Measurements from ENCODE around the gene ITGAD.
"Not testable (repeated sequence)": the region's sequence is repeated elsewhere in the genome, so short reads cannot be mapped to it uniquely, and the experiment has no call there.

ITGAD gene

GRCh38 chr16:31407406-31407805, 14.3 kb downstream of the ITGAD start:
- no peak for DNase-seq

DNA sequence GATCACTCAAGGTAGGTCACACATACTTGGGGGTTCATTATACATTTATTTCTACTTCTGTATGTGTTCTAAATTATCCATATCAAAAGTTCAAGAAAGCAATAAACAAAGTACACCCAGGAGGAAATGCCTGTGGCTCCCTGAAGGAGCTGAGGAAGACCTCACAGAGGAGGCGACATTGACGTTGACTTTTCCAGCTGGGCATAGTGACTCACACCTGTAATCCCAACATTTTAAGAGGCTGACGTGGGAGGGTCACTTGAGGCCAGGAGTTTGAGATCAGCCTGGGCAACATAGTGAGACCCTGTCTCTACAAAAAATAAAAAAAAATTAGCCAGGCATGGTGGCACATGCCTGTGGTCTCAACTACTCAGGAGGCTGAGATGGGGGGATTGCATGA, 16.3 kb downstream of the ITGAD start:
- no peak for DNase-seq

DNA sequence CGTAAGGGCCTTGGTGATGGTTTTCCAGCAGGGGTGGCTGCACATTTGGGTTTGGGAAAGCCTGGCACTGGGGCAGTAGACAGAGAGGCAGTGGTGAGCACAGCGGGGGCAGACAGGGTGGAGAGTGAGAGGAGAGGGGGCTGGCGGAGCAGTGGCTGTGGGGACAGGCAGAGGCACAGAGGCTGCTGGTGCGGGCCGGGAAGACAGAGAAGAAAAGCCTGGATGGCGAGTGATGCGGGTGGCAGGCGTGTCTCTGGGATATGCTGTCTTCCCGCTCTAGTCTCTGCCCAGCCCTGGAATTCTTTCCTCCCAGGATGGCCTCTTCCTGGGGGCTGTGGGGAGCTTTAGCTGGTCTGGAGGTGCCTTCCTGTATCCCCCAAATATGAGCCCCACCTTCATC, 16.9 kb downstream of the ITGAD start:
- DNase-seq = no peak

- DNase-seq = no peak
Measured at GRCh38 chr16:31411024-31411844, 18.1 kb downstream of the ITGAD start.

GRCh38 chr16:31412750-31413149, 19.6 kb downstream of the ITGAD start:
- no peak for DNase-seq

DNA sequence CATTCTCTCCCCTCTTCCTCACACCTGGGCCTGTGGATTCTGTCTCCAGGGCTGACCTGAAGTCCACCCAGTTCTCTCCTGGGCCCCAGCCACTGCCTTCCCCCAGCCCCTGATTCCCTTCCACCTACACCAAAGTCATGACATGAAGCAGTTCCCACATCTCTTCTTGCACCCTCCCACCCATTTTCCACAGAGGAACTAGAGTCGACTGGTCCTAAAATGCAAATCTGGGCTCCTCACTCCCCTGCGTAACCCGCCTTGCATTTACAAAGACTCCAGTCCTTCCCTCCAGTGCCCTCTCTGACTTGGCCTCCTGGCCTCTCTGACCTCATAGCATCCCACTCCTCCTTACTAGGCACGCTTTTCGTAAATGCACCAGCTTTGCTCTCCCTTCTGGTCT, 20.2 kb downstream of the ITGAD start:
- no peak for DNase-seq

DNA sequence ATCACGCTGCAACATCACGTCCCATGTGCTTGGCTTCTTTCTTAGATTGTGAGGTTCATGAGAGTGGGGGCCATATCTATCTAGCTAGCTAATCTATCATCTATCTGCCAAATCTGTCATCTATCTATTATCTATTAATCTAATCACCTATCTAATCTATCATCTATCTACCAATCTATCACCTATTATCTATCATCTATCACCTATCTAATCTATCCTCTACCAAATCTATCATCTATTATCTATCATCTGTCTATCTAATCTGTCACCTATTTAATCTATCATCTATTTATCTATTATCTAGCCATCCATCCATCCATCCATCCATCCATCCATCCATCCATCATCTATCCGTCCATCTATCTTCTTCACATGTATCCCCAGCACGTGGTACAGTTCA, 20.8 kb downstream of the ITGAD start:
- no peak for DNase-seq

- no peak for DNase-seq
Measured at GRCh38 chr16:31414706-31415105, 21.6 kb downstream of the ITGAD start.

DNA sequence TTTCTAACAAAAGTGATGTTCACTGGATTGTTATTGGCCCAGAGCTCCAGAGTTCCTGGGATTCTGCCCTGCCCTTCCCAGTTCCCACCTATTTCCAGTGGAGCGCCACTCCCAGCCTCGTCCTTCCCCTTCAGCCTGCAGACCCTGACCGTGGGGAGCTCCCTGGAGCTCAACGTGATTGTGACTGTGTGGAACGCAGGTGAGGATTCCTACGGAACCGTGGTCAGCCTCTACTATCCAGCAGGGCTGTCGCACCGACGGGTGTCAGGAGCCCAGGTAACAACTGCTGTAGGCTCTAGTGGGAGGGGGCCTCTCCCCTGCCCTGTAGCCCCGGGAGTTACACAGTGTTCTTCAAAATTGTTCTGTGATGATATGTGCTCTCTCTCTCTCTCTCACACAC, 23.2 kb downstream of the ITGAD start:
- DNase-seq = no peak

GRCh38 chr16:31417036-31417435, 23.9 kb downstream of the ITGAD start:
- not testable (repeated sequence) for DNase-seq

- no peak for DNase-seq
Measured at GRCh38 chr16:31417916-31418315, 24.8 kb downstream of the ITGAD start.

GRCh38 chr16:31420037-31420436, 26.9 kb downstream of the ITGAD start:
- no peak for DNase-seq

- DNase-seq = no peak
Measured at GRCh38 chr16:31421587-31421986, 28.5 kb downstream of the ITGAD start.

DNA sequence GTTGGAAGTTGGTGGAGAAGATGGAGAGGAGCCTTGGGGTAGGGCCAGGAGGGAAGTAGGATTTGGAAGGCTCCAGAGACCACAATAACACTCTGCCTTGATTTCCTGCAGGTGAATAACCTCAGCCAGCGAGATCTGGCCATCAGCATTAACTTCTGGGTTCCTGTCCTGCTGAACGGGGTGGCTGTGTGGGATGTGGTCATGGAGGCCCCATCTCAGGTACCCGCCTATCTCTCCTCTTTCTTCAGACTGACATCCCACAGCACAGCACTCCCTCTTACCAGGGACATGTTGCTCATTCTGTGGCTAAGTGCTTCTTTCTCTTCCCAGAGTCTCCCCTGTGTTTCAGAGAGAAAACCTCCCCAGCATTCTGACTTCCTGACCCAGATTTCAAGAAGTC, 30.1 kb downstream of the ITGAD start:
- DNase-seq = no peak

DNA sequence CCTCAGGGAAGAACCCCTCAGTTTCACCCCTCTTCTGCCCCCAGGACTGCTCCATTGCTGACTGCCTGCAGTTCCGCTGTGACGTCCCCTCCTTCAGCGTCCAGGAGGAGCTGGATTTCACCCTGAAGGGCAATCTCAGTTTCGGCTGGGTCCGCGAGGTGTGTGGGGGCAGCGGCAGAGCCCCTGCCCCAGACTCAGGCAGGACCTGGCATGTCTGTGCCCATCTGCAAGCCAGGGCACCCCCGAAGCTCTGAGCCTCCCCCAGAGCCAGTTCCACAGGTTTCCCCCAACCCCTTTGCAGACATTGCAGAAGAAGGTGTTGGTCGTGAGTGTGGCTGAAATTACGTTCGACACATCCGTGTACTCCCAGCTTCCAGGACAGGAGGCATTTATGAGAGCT, 30.7 kb downstream of the ITGAD start:
- DNase-seq = no peak

DNA sequence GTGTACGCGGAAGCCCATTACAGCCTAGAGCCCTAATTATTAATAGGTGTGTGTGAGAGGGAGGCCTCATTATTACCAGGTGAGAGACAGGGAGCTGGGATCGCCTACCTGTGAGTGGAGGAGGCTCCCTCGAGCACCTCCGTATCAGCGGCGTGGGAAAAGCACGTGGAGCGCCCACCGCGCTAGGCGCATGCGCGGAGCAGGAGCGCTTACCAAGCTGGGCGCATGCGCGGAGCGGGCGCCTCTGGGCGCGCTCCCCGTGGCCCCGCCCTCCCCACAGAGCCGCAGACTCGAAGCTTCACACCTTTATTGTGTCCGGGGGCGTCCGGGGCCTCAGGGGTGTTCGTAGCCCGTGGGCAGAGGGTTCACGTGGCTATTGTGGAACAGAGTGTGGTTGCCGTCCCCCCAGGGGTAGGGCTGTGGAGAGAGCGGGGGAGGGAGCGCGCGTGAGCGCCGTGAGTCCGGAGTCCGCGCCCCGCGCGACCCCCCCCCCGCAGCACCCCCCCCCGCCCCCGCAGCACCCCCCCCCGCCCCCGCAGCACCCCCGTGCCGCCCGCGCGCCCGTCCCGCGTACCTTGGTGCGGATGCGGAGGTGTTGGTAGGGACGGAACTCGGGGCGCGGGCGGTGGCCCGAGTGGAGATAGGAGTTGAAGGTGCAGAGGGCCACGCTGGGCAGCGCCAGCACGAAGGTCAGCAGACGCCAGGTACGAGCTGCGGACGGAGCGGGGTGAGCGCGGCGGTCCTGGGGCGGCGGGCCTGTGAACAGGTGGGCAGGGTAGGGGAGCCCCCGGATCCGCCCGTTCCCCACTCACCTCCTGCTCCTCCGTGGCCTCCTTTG, 34.5 kb downstream of the ITGAD start:
- DNase-seq = peak; percentile 49 to 59

DNA sequence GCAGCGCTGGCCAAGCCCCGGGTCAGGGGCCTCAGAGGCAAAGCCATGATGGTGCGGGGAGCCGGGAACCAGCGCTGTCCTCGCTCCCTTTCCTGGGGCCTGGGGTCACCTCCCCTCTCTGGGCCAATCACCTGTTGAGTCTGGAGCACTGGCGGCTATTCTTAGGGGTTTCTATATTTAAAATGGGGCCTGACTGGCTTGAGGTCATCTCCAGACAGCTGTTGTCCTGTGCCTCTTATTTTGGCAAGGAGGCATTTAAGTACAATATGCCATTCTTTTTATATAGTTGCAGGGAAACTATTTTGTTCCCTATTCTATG, 35.1 kb downstream of the ITGAD start, which contains the start of gene COX6A2:
COX6A2 (minus strand) TSS at position 82 of the 319 bp plus-strand sequence; CDS start at position 47, 35 bp downstream.
- no peak for DNase-seq

DNA sequence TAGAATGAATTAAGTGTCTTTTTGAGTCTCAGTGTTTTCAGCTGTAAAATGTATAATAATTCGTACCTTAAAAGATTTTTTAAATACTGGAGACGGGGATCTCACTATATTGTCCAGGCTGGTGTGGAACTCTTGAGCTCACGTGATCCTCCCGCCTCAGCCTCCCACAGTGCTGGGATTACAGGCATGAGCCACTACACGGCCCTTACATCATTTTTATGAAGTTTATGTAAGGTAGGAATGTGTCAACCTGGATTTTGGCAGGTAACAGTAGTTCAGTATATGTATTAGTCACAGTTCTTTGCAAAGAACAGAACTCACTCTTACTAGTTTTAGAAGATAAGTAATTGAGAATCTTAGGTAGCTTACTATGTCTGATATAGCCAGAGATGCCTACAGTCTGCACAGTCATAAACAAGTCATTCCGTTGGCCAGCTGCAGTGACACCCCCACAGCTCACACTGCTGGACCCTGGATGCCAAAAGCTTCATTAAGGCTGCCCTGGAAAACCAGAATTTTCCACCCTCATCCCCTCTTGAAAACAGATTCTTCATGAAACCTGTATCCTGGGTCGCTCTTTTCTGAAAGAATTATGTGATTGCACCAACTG, 35.6 kb downstream of the ITGAD start:
- no peak for DNase-seq

GRCh38 chr16:31429314-31429713, 36.2 kb downstream of the ITGAD start:
- no peak for DNase-seq

- no peak for DNase-seq
Measured at GRCh38 chr16:31429796-31430195, 36.7 kb downstream of the ITGAD start.

GRCh38 chr16:31430380-31431052, 37.4 kb downstream of the ITGAD start:
- no peak for DNase-seq

DNA sequence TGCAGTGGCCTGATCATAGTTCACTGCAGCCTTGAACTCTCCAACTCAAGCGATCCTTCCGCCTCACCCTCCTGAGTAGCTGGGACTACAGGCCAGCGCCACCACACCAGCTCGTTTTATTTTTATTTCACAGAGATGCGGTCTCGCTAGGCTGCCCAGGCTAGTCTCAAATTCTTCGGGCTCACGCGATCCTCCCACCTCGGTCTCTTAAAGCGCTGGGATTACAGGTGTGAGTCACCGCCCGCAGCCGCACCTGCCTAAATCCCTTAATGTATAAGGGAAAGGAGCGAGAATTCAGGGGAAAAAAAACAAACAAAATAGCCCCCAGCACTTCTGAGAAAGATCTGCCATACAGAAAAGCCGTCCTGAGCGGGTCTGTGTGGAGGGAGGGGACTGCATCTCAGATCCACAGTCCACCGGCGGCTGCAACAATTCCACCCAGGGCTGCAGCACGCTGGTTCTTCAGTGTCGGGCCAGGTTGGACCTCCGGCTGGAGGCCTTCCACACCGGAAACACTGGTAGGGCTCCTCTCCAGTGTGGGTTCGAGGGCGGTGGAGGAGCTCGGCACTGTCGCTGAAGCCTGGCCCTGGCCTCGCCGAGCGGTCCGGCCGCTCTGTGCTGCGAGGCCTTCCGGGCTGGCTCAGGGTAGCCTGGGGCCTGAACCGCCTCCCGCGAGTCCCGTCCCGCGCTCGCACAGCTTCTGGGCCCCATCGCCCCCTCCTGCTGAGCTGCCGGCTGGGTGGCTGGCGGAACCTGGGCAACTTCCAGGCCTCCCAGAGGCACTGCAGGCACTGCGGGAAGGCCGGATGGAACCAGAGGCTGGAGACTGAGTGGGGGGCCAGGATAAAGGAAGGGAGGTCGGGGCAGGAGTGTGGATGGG, 42.4 kb downstream of the ITGAD start:
- no peak for DNase-seq

Measured in activated CD4-positive, alpha-beta T cell treated with anti-CD3 and anti-CD28 coated beads, Interleukin-2, amount 50 U/mL, for 4 hours (primary cell).